ENCODE results near the gene UCK2.
"Not testable (repeated sequence)": the region's sequence is repeated elsewhere in the genome, so short reads cannot be mapped to it uniquely, and the experiment has no call there.

Gene UCK2

GRCh38 chr1:165795894-165796293 is 31.5 kb upstream of the UCK2 start:
- TF ChIP-seq CTCF (IDR thresholded peaks at IDR 0.05): no peak
- Histone ChIP-seq H3K4me3 (ENCODE audit: low read depth, low read length) (no peak overlapping the region), H3K79me2 (no peaks in the 10 kb centered on the region), H2AFZ (no peak overlapping the region), H3K4me2 (ENCODE audit: low read length) (no peak overlapping the region), H3K36me3 (ENCODE audit: control insufficient read depth, insufficient read depth, low read length) (no peaks in the 10 kb centered on the region), H3K27me3 (ENCODE audit: control insufficient read depth, insufficient read depth, low read length) (no peaks in the 10 kb centered on the region), H3K4me1 (no peaks in the 10 kb centered on the region), H3K27ac (no peak overlapping the region), H3K9ac (no peak overlapping the region), H3K9me3 (ENCODE audit: control insufficient read depth, low read length) (no peaks in the 10 kb centered on the region)

GRCh38 chr1:165799387-165799786 is 28.0 kb upstream of the UCK2 start:
- no peak overlapping the region for H2AFZ ChIP-seq
- no peaks in the 10 kb centered on the region for H3K9me3 ChIP-seq (ENCODE audit: control insufficient read depth, low read length)
- no peaks in the 10 kb centered on the region for H3K4me1 ChIP-seq
- TF ChIP-seq CTCF (IDR thresholded peaks at IDR 0.05): no peak
- H3K27ac ChIP-seq: no peak overlapping the region
- H3K4me3 ChIP-seq (ENCODE audit: low read depth, low read length): no peak overlapping the region
- H3K9ac ChIP-seq: no peak overlapping the region
- no peaks in the 10 kb centered on the region for H3K27me3 ChIP-seq (ENCODE audit: control insufficient read depth, insufficient read depth, low read length)
- no peak overlapping the region for H3K4me2 ChIP-seq (ENCODE audit: low read length)
- H3K79me2 ChIP-seq: no peaks in the 10 kb centered on the region
- no peaks in the 10 kb centered on the region for H3K36me3 ChIP-seq (ENCODE audit: control insufficient read depth, insufficient read depth, low read length)

GRCh38 chr1:165804513-165804912 is 22.9 kb upstream of the UCK2 start:
- not testable (repeated sequence) for H3K36me3 ChIP-seq (ENCODE audit: control insufficient read depth, insufficient read depth, low read length); H3K27me3 ChIP-seq (ENCODE audit: control insufficient read depth, insufficient read depth, low read length); H3K4me1 ChIP-seq; H3K79me2 ChIP-seq; H3K9ac ChIP-seq; H3K4me2 ChIP-seq (ENCODE audit: low read length); H3K27ac ChIP-seq; H2AFZ ChIP-seq; H3K9me3 ChIP-seq (ENCODE audit: control insufficient read depth, low read length); H3K4me3 ChIP-seq (ENCODE audit: low read depth, low read length)

GRCh38 chr1:165807613-165808012 is 19.8 kb upstream of the UCK2 start:
- no peak for TF ChIP-seq CTCF (IDR thresholded peaks at IDR 0.05)
- Histone ChIP-seq H3K9ac (no peak overlapping the region), H3K27me3 (ENCODE audit: control insufficient read depth, insufficient read depth, low read length) (no peaks in the 10 kb centered on the region), H3K9me3 (ENCODE audit: control insufficient read depth, low read length) (no peaks in the 10 kb centered on the region), H3K27ac (no peak overlapping the region), H3K4me3 (ENCODE audit: low read depth, low read length) (no peak overlapping the region), H3K79me2 (no peaks in the 10 kb centered on the region), H3K4me1 (no peaks in the 10 kb centered on the region), H3K36me3 (ENCODE audit: control insufficient read depth, insufficient read depth, low read length) (no peaks in the 10 kb centered on the region), H3K4me2 (ENCODE audit: low read length) (no peak overlapping the region), H2AFZ (no peak overlapping the region)

- Histone ChIP-seq H3K36me3 (ENCODE audit: control insufficient read depth, insufficient read depth, low read length) (no peaks in the 10 kb centered on the region), H2AFZ (no peak overlapping the region), H3K9ac (no peak overlapping the region), H3K4me2 (ENCODE audit: low read length) (no peak overlapping the region), H3K4me3 (ENCODE audit: low read depth, low read length) (no peak overlapping the region), H3K27me3 (ENCODE audit: control insufficient read depth, insufficient read depth, low read length) (no peaks in the 10 kb centered on the region), H3K4me1 (no peaks in the 10 kb centered on the region), H3K27ac (no peak overlapping the region), H3K9me3 (ENCODE audit: control insufficient read depth, low read length) (no peaks in the 10 kb centered on the region), H3K79me2 (no peaks in the 10 kb centered on the region)
- no peak for TF ChIP-seq CTCF (IDR thresholded peaks at IDR 0.05)
Observed at GRCh38 chr1:165815725-165816124, 11.7 kb upstream of the UCK2 start.

Data from parathyroid adenoma (tissue), 2 donors.